ENCODE measurements around the gene TUBB3. TPM values are rescaled to one million over a fixed set of nuclear protein-coding genes. Genes with fewer than 3 reads are reported as not detected.
"Not testable (repeated sequence)": the region's sequence is repeated elsewhere in the genome, so short reads cannot be mapped to it uniquely, and the experiment has no call there.

Gene TUBB3
- 47.0 and 48.3 TPM in 2 replicates for total RNA-seq (2014; rRNA removed; shearing (Covaris generic))

- peaks cover 25% of the 10 kb centered on the region; the same call in 1 of the 2 replicates for H3K4me1 ChIP-seq
- no peaks in the 10 kb centered on the region for H3K36me3 ChIP-seq
- H3K4me3 ChIP-seq = peak within 1 kb of the TSS; percentile 73
- DNase-seq = peak; percentile 76 to 80
- peak within 1 kb of the TSS; percentile 64 for H3K27ac ChIP-seq
- H3K9me3 ChIP-seq (replicated peaks) = no peaks in the 10 kb centered on the region
- no peaks in the 10 kb centered on the region for H3K27me3 ChIP-seq
Measured at GRCh38 chr16:89922884-89923639, at the start of gene TUBB3. TSS of gene TUBB3 (plus strand) at chr16:89923342. CDS start at chr16:89923402, 60 bp downstream.

GRCh38 chr16:89873972-89874689 lies 49.0 kb upstream of the TUBB3 start:
- H3K4me3 ChIP-seq = peak overlapping the region; percentile 87
- DNase-seq = peak; percentile 94 to 96
- no peaks in the 10 kb centered on the region for H3K4me1 ChIP-seq
- no peaks in the 10 kb centered on the region for H3K27me3 ChIP-seq
- peak overlapping the region; percentile 83; the same call in 1 of the 2 replicates for H3K27ac ChIP-seq
- H3K36me3 ChIP-seq = peaks cover 28% of the 10 kb centered on the region
- no peaks in the 10 kb centered on the region for H3K9me3 ChIP-seq (replicated peaks)

- H3K4me1 ChIP-seq; H3K27ac ChIP-seq; DNase-seq; H3K4me3 ChIP-seq; H3K27me3 ChIP-seq; H3K9me3 ChIP-seq (replicated peaks): not testable (repeated sequence)
- peaks cover 44% of the 10 kb centered on the region for H3K36me3 ChIP-seq
Measured at GRCh38 chr16:89879123-89879522, 44.0 kb upstream of the TUBB3 start.

DNA sequence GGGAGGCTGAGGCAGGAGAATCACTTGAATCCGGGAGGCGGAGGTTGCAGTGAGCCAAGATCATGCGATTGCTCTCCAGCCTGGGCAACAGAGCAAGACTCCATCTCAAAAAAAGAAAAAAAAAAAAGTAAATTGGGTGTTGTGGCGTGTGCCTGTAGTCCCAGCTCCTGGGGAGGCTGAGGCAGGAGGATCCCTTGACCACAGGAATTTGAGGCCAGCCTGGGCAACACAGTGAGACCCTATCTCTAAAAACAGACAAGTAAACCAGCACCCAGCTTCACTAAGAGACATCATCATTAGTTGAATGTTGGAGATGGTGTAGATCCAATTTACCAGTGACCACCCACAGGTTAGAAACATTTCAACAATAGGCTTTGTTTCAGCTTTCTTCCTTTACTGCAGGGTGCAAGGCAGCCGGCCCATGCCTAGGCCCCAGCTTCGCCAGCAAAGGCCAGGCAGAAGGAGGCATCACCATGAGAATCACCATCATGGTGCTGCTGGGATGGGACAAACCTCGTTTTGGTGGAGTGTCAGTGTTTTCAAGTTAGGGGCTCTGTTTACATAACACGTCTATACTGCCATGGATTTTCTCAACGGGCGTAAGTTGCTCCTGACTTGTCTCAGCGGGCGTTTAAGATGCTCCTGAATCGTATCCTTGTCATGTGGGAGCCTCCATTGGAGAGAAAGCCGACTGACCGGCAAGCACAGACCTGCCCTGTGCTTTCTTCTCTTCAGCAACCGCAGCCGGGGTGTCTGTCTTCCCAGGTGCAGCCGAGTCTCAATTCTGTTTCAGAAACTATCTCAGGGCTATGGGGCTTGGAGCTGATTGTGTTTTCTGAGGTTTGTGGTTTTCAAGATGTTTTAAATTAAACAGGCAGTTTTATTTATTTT lies 42.4 kb upstream of the TUBB3 start:
- no peak overlapping the region for H3K4me3 ChIP-seq
- H3K4me1 ChIP-seq = no peaks in the 10 kb centered on the region
- no peak overlapping the region for H3K27ac ChIP-seq
- H3K9me3 ChIP-seq (replicated peaks) = no peaks in the 10 kb centered on the region
- DNase-seq = no peak
- no peaks in the 10 kb centered on the region for H3K27me3 ChIP-seq
- H3K36me3 ChIP-seq = peaks cover 40% of the 10 kb centered on the region

- Histone ChIP-seq H3K4me1 (no peaks in the 10 kb centered on the region), H3K27me3 (no peaks in the 10 kb centered on the region), H3K9me3 (replicated peaks) (no peaks in the 10 kb centered on the region), H3K36me3 (peaks cover 42% of the 10 kb centered on the region), H3K27ac (no peak overlapping the region), H3K4me3 (no peak overlapping the region)
- no peak for DNase-seq
Measured at GRCh38 chr16:89881368-89881730, 41.8 kb upstream of the TUBB3 start.

DNA sequence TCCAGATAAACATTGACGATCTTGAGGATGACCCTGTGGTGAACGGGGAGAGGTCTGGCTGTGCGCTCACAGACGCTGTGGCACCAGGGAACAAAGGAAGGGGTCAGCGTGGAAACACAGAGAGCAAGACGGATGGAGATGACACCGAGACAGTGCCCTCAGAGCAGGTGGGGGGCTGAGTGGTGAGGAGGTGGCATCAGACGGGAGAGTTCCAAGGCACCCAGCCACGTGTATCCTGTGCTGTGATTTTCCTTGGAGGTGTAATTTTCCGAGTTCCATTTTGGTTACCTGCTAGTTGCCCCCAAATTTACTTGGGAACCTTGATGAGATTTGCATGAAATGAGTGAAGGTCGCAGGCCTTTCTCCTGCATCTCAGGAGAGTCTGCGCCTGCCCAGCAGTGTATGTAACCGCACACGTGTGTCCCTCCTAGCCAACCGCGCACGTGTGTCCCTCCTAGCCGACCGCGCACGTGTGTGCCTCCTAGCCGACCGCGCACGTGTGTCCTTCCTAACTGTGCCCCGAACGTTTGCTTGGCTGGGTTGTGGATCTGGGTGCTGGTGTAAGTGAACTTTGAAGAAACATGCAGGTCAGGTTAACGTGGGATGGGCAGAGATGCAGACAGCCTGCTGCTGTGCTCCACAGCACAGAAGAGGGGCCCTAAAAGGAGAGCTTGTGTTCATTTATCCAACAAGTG lies 39.6 kb upstream of the TUBB3 start:
- H3K4me1 ChIP-seq = no peaks in the 10 kb centered on the region
- no peak overlapping the region for H3K27ac ChIP-seq
- H3K4me3 ChIP-seq = no peak overlapping the region
- peaks cover 32% of the 10 kb centered on the region for H3K36me3 ChIP-seq
- no peak for DNase-seq
- no peaks in the 10 kb centered on the region for H3K27me3 ChIP-seq
- no peaks in the 10 kb centered on the region for H3K9me3 ChIP-seq (replicated peaks)

DNA sequence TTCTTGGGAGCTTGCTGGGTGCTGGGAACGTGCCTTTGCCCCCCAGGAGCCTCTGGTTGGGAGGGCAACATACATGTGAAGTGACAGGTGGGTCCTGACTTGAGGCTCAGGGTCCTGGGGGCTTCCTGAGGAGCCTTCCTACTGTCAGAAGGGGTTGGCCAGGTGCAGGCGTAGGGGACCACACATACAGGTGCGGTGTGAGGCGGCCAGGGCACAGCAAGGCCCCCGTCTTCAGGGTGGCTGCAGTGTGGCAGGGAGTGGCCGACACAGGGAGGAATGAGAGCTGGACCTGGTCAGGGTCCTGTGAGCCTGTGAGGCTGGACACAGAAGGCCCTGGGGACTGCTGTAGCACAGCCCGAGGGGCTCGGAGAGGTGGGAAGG lies 39.1 kb upstream of the TUBB3 start:
- Histone ChIP-seq H3K27me3 (no peaks in the 10 kb centered on the region), H3K27ac (no peak overlapping the region), H3K4me1 (no peaks in the 10 kb centered on the region), H3K9me3 (replicated peaks) (no peaks in the 10 kb centered on the region), H3K4me3 (no peak overlapping the region), H3K36me3 (peaks cover 31% of the 10 kb centered on the region)
- no peak for DNase-seq

GRCh38 chr16:89887243-89887642 lies 35.9 kb upstream of the TUBB3 start:
- Histone ChIP-seq H3K27me3 (no peaks in the 10 kb centered on the region), H3K4me1 (no peaks in the 10 kb centered on the region), H3K9me3 (replicated peaks) (no peaks in the 10 kb centered on the region), H3K36me3 (peaks cover 34% of the 10 kb centered on the region), H3K4me3 (no peak overlapping the region), H3K27ac (no peak overlapping the region)
- DNase-seq = no peak

DNA sequence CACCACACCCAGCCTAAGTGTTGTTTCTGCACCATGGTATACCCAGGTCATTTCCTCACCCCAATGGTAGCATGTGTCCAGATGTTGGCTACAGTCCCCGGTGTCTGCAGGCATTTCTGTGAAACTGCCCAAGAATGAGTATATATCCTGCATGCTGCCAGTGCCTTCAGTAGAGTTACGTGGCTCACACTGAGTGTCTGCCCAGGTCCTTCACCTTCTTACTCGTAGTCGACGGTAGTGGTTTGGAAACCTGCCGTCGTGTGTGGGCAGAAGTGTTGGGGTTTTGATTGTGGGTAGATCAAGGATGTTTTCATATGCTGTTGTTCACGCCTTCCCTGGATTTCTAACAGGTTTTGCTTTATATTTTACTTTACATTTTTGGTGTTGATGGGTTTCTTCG lies 32.9 kb upstream of the TUBB3 start:
- peaks cover 33% of the 10 kb centered on the region for H3K36me3 ChIP-seq
- no peaks in the 10 kb centered on the region for H3K9me3 ChIP-seq (replicated peaks)

GRCh38 chr16:89890886-89891657 lies 32.1 kb upstream of the TUBB3 start:
- H3K36me3 ChIP-seq = peaks cover 36% of the 10 kb centered on the region

More for the DNA sequence above, 32.9 kb upstream of the TUBB3 start:
- H3K4me3 ChIP-seq = no peak overlapping the region
- H3K27me3 ChIP-seq = no peaks in the 10 kb centered on the region
- no peaks in the 10 kb centered on the region for H3K4me1 ChIP-seq
- H3K27ac ChIP-seq = no peak overlapping the region
- no peak for DNase-seq

GRCh38 chr16:89892055-89892630 lies 31.0 kb upstream of the TUBB3 start:
- Histone ChIP-seq H3K4me1 (no peaks in the 10 kb centered on the region), H3K4me3 (no peak overlapping the region), H3K27ac (no peak overlapping the region), H3K36me3 (peaks cover 33% of the 10 kb centered on the region), H3K9me3 (replicated peaks) (no peaks in the 10 kb centered on the region), H3K27me3 (no peaks in the 10 kb centered on the region)
- no peak for DNase-seq

More at GRCh38 chr16:89890886-89891657, 32.1 kb upstream of the TUBB3 start:
- Histone ChIP-seq H3K4me1 (no peaks in the 10 kb centered on the region), H3K9me3 (replicated peaks) (no peaks in the 10 kb centered on the region), H3K4me3 (no peak overlapping the region), H3K27me3 (no peaks in the 10 kb centered on the region), H3K27ac (no peak overlapping the region)
- DNase-seq = no peak

DNA sequence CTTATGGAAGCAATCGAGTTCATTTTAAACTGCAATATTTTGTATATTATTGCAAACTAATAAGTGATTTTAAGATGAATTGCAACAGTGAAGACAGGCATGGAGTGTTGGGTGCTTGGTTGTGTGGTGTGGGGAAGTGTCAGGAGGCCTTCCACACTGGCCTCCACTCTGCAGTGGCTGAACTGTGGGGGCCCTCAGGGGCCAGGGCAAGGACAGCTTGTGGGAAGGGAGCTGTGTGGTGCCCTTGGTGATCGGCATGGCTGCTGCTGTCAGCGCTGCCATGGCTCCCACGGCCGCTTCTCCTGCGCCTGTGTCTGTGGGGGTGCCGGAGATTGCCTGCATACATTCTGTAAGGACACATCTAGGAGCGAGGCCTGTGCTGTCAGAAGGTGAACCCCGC lies 30.5 kb upstream of the TUBB3 start:
- Histone ChIP-seq H3K27ac (no peak overlapping the region), H3K27me3 (no peaks in the 10 kb centered on the region), H3K4me3 (no peak overlapping the region), H3K36me3 (peaks cover 37% of the 10 kb centered on the region), H3K4me1 (no peaks in the 10 kb centered on the region), H3K9me3 (replicated peaks) (no peaks in the 10 kb centered on the region)
- no peak for DNase-seq

- H3K27me3 ChIP-seq = no peaks in the 10 kb centered on the region
- peaks cover 41% of the 10 kb centered on the region for H3K36me3 ChIP-seq
- H3K4me3 ChIP-seq = no peak overlapping the region
- no peaks in the 10 kb centered on the region for H3K4me1 ChIP-seq
- H3K27ac ChIP-seq = no peak overlapping the region
- H3K9me3 ChIP-seq (replicated peaks) = no peaks in the 10 kb centered on the region
- no peak for DNase-seq
Measured at GRCh38 chr16:89893642-89894548, 29.2 kb upstream of the TUBB3 start.

Data from SJCRH30 (cell line).